ENCODE measurements around the gene MXD3.

The MXD3 gene

GRCh38 chr5:177302354-177303110, 9.2 kb downstream of the MXD3 start:
- DNase-seq = no peak

- no peak for DNase-seq
Measured at GRCh38 chr5:177301503-177302165, 10.1 kb downstream of the MXD3 start.

DNA sequence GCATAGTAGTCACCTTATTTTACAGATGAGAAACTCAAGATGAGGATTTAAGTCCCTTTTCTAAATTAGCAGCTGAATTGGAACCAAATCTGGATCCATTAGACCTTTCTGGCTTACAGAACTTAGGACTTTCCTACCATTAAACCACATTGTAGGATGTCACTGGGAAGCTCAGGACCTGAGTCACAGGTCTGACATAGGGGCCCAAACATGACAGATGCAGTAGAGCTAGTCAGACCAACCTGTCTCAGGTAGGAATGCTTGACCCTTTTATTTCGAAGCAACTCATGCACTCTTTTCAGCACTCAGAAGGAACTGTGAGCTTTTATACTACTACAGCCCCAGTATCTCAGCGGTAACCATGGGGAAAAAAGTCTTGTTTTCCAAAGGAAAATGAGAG, 10.7 kb downstream of the MXD3 start:
- DNase-seq = no peak

DNA sequence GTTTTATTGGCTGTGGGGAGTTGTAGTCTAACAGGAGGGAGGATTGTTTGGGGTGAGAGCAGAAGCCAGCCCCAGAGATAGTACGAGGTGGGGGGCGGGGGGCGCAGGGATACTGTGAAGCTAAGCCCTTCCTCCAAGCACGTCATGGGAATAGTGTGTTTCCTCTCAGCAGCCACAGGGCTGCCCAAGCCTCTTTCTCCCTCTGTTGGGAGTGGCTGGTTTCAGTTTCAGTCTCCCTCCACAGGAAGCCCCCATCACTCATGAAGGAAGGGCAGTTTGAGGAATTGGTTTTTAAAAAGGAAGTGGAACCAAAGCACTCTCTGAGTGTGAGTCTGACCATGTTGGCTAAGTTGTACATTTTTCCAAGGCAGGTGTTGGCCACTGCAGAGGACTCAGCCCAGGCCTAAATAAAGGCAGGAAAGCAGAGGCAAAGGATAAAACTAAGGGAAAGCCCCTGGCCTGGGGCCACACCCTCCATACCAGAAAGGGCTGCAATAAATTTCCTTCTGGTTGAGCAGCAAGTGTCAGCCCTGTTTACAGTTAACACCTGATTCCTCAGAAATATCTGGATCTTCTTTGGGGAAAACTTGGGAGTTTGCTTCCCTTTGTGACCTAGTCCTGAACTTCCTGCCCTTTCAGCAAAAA, 11.3 kb downstream of the MXD3 start:
- no peak for DNase-seq

GRCh38 chr5:177299697-177300096, 12.0 kb downstream of the MXD3 start:
- DNase-seq = no peak

- DNase-seq = no peak
Measured at GRCh38 chr5:177297922-177298321, 13.8 kb downstream of the MXD3 start.

DNA sequence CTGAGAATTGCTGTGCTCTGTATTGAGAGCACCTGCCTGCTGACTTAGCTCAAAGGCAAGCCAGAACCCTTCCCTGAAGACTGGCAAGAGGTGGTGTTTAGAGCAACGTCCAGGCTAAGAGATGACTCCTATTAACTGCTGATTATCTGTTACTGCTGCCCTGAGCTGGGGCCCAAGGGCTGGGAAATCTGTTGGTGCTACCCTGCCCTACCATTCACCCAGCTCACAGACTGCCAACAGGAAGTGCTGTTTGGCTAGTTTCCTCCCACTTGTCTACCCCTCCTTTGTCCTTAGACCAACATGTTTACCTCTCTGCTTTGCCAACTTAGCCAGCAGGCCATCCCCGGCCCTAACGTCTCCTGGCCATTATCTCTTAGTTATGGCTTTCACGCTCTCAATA, 15.1 kb downstream of the MXD3 start:
- DNase-seq = no peak

- no peak for DNase-seq
Measured at GRCh38 chr5:177295924-177296323, 15.8 kb downstream of the MXD3 start.

GRCh38 chr5:177294632-177295031, 17.1 kb downstream of the MXD3 start:
- peak; percentile 48 to 85 for DNase-seq

GRCh38 chr5:177293819-177294581, 17.7 kb downstream of the MXD3 start:
- no peak for DNase-seq

GRCh38 chr5:177291735-177292134, 20.0 kb downstream of the MXD3 start:
- DNase-seq = no peak

DNA sequence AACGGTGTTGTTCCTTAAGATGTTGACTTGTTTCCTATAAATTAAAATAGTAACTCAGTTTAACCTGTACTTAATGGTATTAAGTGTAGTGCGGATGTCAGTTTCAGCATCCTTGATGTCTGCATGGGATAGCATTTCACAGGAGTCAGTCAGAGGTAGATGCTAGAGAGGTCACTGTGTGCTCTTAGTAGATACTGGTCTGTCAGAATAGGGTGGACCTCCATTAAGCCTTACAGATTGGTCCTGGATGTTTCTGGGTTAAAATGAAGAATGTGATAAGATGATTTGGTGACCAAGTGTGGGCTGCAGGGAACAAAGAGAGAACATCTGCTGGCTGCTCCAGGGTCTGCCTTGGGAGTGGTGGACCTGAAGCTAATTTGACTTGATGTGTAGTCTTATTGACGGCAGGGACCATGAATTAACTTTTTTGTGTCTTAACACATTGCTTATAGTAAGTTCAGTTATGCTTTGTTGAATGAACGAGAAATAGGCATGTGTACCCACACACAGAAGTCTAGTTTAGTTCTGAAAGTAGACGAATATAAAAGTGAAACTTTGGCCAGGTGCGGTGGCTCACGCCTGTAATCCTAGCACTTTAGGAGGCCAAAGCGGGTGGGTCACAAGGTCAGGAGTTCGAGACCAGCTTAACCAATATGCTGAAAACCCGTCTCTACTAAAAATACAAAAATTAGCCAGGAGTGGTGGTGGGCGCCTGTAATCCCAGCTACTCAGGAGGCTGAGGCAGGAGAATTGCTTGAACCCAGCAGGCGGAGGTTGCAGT, 20.7 kb downstream of the MXD3 start:
- DNase-seq = no peak

- no peak for DNase-seq
Measured at GRCh38 chr5:177288191-177288590, 23.5 kb downstream of the MXD3 start.

DNA sequence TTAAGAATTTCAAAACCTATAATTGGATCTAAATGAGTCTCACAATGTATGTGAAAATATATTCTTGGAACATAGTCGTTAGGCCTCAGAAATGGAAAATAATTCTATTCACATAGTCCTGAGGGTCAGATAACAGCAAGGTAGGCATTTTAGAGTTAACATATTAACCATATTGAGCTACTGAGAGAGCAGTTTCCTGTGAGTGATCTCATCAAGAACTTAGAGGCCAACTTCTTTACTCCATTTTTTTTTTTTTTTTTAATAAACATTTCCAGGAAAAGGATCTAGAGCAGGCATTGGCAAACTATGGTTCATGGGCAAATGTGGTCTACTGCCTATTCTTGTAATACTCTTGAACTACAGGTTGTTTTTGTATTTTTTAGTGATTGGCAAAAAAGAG, 34.8 kb downstream of the MXD3 start:
- DNase-seq = no peak

DNA sequence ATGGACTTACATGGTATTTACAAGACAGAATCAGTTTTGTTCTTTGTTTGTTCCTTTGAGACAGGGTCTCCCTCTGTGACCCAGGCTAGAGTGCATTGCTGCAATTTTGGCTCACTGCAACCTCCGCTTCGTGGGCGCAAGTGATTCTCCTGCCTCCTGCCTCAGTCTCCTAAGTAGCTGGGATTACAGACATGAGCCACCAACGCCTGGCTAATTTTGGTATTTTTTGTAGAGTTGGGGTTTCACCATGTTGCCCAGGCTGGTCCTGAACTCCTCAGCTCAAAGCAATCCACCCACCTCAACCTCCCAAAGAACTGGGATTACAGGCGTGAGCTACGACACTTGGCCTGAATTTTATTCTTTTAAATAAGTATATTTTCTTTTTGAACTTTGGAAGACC, 35.8 kb downstream of the MXD3 start:
- DNase-seq = no peak

- DNase-seq = no peak
Measured at GRCh38 chr5:177271113-177271512, 40.6 kb downstream of the MXD3 start.

DNA sequence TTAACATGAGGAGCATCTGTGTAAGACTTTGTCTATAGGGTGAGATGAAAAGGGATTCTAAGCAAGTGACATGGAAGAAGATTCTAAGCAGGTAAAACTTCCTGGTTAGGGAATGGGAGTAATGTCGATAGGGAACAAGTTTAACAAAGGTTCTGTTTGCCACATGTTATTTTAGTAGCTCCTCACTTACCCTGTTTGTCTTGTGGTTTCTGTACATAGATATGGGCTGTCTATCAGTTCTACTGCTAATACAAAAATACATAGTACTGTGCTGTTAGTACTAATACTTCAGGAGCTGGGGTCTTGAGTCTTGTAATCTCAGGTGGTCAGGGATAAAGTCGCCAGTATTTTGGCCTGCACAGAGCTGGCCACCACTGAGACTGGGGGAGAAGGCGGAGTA, 41.0 kb downstream of the MXD3 start:
- DNase-seq = no peak

DNA sequence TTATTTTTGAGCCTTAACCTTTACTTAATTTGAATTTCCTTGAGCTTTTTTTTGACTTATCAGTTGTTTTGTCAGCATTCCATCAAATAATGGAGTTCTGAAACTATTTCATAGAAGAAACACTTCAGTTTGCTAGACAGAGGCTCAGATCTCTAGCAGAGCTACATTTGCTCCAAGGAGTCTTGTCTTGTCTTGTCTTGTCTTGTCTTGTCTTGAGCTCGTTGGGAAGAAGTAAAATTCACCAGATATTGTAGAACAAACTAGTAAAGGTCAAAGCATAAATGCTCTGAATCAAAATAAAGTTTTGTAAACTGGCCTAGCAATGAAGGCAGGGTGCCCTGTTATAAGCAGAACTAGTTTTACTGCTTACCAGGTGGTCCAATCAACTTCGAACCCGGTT, 41.7 kb downstream of the MXD3 start:
- no peak for DNase-seq

DNA sequence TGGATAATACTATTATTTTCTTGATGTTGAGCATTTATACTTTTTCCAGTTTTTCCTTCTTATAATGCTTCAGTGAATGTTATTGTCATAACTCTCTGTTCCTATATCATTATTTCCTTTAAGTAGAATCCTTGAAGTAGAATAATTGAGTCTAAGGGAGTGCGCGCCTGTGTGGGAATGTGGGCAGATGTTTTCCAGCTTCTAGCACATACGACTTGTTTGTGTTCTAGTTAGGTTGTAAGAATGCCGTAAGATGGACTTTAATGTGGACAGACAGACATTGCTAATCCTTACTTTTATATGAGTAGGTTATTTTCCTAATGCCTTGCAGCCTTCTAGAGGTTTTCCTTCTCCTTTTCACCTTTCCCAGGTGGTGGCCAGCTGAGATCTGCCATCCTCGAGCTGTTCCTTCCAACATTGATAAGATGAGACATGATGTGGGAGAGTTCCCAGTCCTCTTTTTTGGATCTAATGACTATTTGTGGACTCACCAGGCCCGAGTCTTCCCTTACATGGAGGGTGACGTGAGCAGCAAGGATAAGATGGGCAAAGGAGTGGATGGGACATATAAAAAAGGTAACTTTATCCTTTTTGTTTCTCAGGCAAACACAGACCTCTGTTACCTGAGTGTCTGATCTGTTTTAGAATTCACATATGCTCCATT, 42.3 kb downstream of the MXD3 start:
- DNase-seq = no peak

GRCh38 chr5:177265395-177265794, 46.3 kb downstream of the MXD3 start:
- DNase-seq = no peak

GRCh38 chr5:177264178-177264577, 47.5 kb downstream of the MXD3 start:
- DNase-seq = no peak

GRCh38 chr5:177261510-177261909, 50.2 kb downstream of the MXD3 start:
- no peak for DNase-seq
